Measurements from ENCODE around the gene ATE1.

ATE1 gene

GRCh38 chr10:121822724-121823123, 105.1 kb downstream of the ATE1 start:
- TF ChIP-seq CTCF (IDR thresholded peaks at IDR 0.05; ENCODE audit: low read length, missing control alignments), result no peak
- DNase-seq (ENCODE audit: low read depth), result no peak
- no peak overlapping the region for H3K4me3 ChIP-seq (replicated peaks; ENCODE audit: low read depth, low read length)

- no peak overlapping the region for H3K4me3 ChIP-seq (replicated peaks; ENCODE audit: low read depth, low read length)
Measured at GRCh38 chr10:121822180-121822579, 105.7 kb downstream of the ATE1 start.

DNA sequence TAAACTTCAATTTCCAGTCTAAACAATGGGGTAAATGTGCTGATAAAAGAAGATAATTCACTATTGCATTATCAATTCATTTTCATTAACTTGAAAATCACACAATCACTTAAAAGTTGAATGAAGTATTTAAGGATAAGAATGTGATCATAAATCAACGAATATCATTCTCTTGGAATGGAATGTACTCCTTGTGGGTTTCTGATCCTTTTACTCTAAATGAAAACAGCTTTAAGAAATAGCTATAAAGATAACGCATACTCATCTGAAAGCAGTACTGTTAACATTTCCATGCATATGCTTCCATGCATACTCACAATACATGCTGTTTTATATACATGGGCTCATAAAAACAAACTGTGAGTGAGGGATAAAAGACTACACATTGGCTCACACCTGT, 108.8 kb downstream of the ATE1 start:
- no peak for TF ChIP-seq CTCF (IDR thresholded peaks at IDR 0.05; ENCODE audit: low read length, missing control alignments)
- no peak overlapping the region for H3K4me3 ChIP-seq (replicated peaks; ENCODE audit: low read depth, low read length)
- DNase-seq (ENCODE audit: low read depth), result no peak

More at GRCh38 chr10:121822180-121822579, 105.7 kb downstream of the ATE1 start:
- no peak for DNase-seq (ENCODE audit: low read depth)
- TF ChIP-seq CTCF (IDR thresholded peaks at IDR 0.05; ENCODE audit: low read length, missing control alignments), result no peak

- TF ChIP-seq CTCF (IDR thresholded peaks at IDR 0.05; ENCODE audit: low read length, missing control alignments), result no peak
- no peak overlapping the region for H3K4me3 ChIP-seq (replicated peaks; ENCODE audit: low read depth, low read length)
- DNase-seq (ENCODE audit: low read depth), result no peak
Measured at GRCh38 chr10:121818599-121818998, 109.2 kb downstream of the ATE1 start.

DNA sequence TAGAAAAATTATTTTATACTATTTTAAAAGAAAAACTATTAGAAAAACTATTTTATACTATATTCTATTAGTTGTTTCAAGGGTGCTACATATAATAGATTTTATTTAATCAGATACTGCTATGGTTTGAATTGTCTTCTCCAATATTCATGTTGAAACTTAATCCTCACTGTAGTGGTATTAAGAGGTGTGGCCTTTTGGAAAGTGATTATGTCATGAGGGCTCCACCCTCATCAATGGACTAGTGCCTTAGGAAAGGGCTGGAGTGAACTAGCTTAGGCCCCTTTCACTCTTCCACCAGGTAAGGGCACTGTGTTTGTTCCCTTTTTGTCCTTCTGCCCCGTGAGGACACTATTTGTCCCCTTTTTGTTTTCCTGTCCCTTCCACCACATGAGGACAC, 111.6 kb downstream of the ATE1 start:
- no peak for DNase-seq (ENCODE audit: low read depth)
- H3K4me3 ChIP-seq (replicated peaks; ENCODE audit: low read depth, low read length), result no peak overlapping the region
- no peak for TF ChIP-seq CTCF (IDR thresholded peaks at IDR 0.05; ENCODE audit: low read length, missing control alignments)

GRCh38 chr10:121813857-121814256, 114.0 kb downstream of the ATE1 start:
- no peak for TF ChIP-seq CTCF (IDR thresholded peaks at IDR 0.05; ENCODE audit: low read length, missing control alignments)
- no peak overlapping the region for H3K4me3 ChIP-seq (replicated peaks; ENCODE audit: low read depth, low read length)
- no peak for DNase-seq (ENCODE audit: low read depth)

- peak; percentile 47 for DNase-seq (ENCODE audit: low read depth)
- no peak for TF ChIP-seq CTCF (IDR thresholded peaks at IDR 0.05; ENCODE audit: low read length, missing control alignments)
- no peak overlapping the region for H3K4me3 ChIP-seq (replicated peaks; ENCODE audit: low read depth, low read length)
Measured at GRCh38 chr10:121813211-121813815, 114.5 kb downstream of the ATE1 start.

Data from fibroblast of pulmonary artery (primary cell).